Measurements from ENCODE around the gene TRIM31.
A peak's percentile ranks its signal among the peaks of the same experiment; 100 is the strongest.

Gene TRIM31

DNA sequence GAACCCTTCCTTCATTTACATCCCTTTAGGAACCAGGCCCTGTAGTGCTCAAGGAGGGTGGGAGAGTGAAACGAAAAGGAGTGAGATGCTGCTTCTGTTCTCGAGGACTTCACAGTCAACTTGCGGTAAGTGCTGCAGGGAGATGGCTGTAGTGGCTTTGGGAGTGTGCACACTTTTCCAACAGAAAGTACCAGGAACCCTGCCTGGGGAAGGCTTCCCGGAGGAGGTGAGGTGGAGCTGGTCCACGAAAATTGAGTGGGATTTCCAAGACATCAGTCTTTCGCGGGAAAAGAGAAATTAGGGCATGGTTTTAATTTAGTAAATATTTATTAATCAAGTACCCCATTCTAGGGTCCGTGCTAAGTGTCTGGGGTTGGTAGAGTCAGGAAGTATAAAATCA, 12.7 kb downstream of the TRIM31 start:
- TF ChIP-seq, protein P1, sequence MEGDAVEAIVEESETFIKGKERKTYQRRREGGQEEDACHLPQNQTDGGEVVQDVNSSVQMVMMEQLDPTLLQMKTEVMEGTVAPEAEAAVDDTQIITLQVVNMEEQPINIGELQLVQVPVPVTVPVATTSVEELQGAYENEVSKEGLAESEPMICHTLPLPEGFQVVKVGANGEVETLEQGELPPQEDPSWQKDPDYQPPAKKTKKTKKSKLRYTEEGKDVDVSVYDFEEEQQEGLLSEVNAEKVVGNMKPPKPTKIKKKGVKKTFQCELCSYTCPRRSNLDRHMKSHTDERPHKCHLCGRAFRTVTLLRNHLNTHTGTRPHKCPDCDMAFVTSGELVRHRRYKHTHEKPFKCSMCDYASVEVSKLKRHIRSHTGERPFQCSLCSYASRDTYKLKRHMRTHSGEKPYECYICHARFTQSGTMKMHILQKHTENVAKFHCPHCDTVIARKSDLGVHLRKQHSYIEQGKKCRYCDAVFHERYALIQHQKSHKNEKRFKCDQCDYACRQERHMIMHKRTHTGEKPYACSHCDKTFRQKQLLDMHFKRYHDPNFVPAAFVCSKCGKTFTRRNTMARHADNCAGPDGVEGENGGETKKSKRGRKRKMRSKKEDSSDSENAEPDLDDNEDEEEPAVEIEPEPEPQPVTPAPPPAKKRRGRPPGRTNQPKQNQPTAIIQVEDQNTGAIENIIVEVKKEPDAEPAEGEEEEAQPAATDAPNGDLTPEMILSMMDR (IDR thresholded peaks at IDR 0.05), result no peak
- Histone ChIP-seq H3K36me3 (ENCODE audit: control insufficient read depth, insufficient read depth, low read length) (no peaks in the 10 kb centered on the region), H3K4me2 (ENCODE audit: low read length) (peak overlapping the region; percentile 94), H3K27ac (no peak overlapping the region), H2AFZ (no peak overlapping the region), H3K27me3 (ENCODE audit: control insufficient read depth, insufficient read depth, low read length) (no peaks in the 10 kb centered on the region), H3K9me3 (ENCODE audit: control insufficient read depth, low read length) (no peaks in the 10 kb centered on the region), H3K4me3 (ENCODE audit: low read depth, low read length) (peak overlapping the region; percentile 49), H3K4me1 (peaks cover 8% of the 10 kb centered on the region), H3K79me2 (no peaks in the 10 kb centered on the region), H3K9ac (no peak overlapping the region)

DNA sequence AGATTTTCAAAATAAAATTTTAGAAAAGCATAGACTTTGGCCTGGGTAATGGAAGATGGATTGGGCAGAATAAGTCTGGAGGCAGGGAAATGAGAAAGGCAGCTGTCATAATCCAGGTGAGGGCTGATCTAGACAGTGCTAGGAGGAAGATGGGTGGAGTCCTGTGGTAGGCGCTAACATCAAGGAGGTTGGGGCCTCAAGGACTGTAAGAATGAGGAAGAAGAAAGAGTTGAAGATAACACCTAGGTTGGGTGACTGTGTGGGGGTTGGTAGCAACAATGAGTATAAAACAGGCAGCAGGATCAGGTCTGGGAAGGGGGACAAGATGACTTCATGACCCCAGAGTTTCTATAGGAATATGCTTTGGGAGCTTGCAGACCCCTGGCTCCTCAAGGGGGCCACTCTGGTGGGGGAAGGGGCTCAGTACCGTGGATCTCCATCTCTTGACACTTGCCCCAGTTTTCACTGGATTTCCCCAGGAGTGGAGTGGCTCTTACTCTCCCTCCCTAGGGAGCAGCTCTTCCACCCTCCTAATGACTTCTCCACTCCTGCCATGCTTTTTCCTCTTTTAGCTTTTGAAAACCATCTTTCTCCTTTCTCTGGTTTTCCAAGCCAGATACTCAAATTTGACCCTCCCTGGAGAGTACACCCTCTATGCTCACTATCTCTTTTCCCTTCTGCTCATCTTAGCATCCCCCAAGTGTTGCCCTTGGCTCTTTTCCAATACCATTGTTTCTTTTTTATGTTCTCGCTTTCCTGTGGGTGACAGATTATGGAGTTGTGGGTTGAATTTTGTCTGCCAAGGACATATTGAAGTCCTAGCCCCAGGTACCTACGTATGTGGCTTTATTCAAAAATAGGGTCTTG, 14.8 kb downstream of the TRIM31 start:
- Histone ChIP-seq H3K79me2 (no peaks in the 10 kb centered on the region), H2AFZ (no peak overlapping the region), H3K27ac (no peak overlapping the region), H3K4me2 (ENCODE audit: low read length) (no peak overlapping the region), H3K36me3 (ENCODE audit: control insufficient read depth, insufficient read depth, low read length) (no peaks in the 10 kb centered on the region), H3K27me3 (ENCODE audit: control insufficient read depth, insufficient read depth, low read length) (no peaks in the 10 kb centered on the region), H3K4me3 (ENCODE audit: low read depth, low read length) (no peak overlapping the region), H3K9ac (no peak overlapping the region), H3K9me3 (ENCODE audit: control insufficient read depth, low read length) (no peaks in the 10 kb centered on the region), H3K4me1 (peaks cover 2% of the 10 kb centered on the region)
- TF ChIP-seq, protein P1 (IDR thresholded peaks at IDR 0.05), result no peak

DNA sequence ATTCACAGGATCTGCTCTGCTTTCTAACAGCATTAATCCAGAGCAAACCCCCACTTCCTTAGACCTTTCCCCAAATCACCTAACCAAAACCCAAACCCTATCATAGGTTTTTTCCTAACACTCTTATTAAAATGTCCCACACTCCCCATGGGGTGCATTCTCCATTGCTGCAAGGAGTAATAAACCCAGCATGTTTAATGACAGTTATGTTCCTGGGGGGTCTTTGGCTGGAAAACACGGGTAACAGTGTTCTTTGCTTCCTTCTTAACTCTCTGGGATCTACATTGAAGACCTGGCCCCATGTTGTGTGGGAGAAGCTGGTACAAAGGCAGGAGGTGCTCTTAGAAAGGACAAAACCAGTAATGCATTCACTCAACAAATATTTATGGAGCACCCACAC, 16.1 kb downstream of the TRIM31 start:
- TF ChIP-seq, protein P1 (IDR thresholded peaks at IDR 0.05), result no peak
- Histone ChIP-seq H3K4me1 (peaks cover 2% of the 10 kb centered on the region), H3K27me3 (ENCODE audit: control insufficient read depth, insufficient read depth, low read length) (no peaks in the 10 kb centered on the region)

DNA sequence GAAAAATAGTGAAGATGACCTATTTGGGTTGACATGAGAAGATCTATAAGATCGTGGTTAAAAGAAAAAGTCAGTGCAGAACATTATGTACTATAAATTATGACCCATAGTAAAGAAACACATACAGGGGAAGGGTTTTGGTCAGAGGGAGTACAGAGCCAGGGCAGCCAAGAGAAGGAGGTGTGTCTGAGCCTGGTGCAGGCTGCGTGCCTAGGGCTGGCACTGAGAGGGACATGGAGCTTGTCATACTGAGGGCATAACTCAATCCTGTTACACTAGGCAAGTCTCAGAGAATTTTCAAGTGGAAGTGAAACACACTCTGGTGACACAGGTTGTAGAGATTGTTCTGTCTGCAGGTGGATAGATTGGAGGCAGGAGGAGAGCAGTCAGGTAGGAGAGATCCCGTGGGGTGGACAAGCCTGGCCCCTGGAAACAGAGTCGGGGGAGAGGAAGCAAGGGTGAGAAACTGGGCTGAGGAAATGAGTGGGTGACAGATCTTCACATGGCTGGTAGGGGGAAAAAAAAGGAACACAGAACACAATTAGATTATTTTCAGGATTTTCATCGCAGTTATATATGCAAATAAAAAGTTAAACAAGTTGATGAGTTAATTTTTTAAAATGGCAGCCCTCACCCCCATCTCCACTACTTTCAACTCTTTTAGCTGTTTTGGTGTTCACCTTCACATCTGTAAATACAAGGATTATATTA, 18.8 kb downstream of the TRIM31 start:
- H2AFZ ChIP-seq, result no peak overlapping the region
- H3K4me3 ChIP-seq (ENCODE audit: low read depth, low read length), result no peak overlapping the region
- H3K79me2 ChIP-seq, result no peaks in the 10 kb centered on the region
- no peaks in the 10 kb centered on the region for H3K36me3 ChIP-seq (ENCODE audit: control insufficient read depth, insufficient read depth, low read length)
- H3K27ac ChIP-seq, result no peak overlapping the region
- H3K4me2 ChIP-seq (ENCODE audit: low read length), result no peak overlapping the region
- TF ChIP-seq, protein P1 (IDR thresholded peaks at IDR 0.05), result no peak
- H3K27me3 ChIP-seq (ENCODE audit: control insufficient read depth, insufficient read depth, low read length), result no peaks in the 10 kb centered on the region
- H3K9ac ChIP-seq, result no peak overlapping the region
- H3K4me1 ChIP-seq, result no peaks in the 10 kb centered on the region
- H3K9me3 ChIP-seq (ENCODE audit: control insufficient read depth, low read length), result no peaks in the 10 kb centered on the region

More for the DNA sequence above, 16.1 kb downstream of the TRIM31 start:
- no peaks in the 10 kb centered on the region for H3K9me3 ChIP-seq (ENCODE audit: control insufficient read depth, low read length)
- H3K36me3 ChIP-seq (ENCODE audit: control insufficient read depth, insufficient read depth, low read length), result no peaks in the 10 kb centered on the region
- no peak overlapping the region for H2AFZ ChIP-seq
- no peak overlapping the region for H3K4me3 ChIP-seq (ENCODE audit: low read depth, low read length)
- H3K9ac ChIP-seq, result no peak overlapping the region
- H3K79me2 ChIP-seq, result no peaks in the 10 kb centered on the region
- H3K27ac ChIP-seq, result no peak overlapping the region
- no peak overlapping the region for H3K4me2 ChIP-seq (ENCODE audit: low read length)
